ENCODE results near the gene GRHL1. TPM values are rescaled to one million over a fixed set of nuclear protein-coding genes. Genes with fewer than 3 reads are reported as not detected.

Gene GRHL1
- total RNA-seq, 1 donor from 2014 or later, result 0.43 TPM

- Histone ChIP-seq H3K4me1 (peaks cover 4 to 10% of the 10 kb centered on the region in 2 donors), H3K27ac (no peak overlapping the region), H3K36me3 (no peaks in the 10 kb centered on the region), H3K9me3 (no peaks in the 10 kb centered on the region), H3K27me3 (no peaks in the 10 kb centered on the region), H3K4me3 (no peak overlapping the region)
- intact Hi-C loops (cut with DNase I), result no loop called here
- TF ChIP-seq, protein P1, sequence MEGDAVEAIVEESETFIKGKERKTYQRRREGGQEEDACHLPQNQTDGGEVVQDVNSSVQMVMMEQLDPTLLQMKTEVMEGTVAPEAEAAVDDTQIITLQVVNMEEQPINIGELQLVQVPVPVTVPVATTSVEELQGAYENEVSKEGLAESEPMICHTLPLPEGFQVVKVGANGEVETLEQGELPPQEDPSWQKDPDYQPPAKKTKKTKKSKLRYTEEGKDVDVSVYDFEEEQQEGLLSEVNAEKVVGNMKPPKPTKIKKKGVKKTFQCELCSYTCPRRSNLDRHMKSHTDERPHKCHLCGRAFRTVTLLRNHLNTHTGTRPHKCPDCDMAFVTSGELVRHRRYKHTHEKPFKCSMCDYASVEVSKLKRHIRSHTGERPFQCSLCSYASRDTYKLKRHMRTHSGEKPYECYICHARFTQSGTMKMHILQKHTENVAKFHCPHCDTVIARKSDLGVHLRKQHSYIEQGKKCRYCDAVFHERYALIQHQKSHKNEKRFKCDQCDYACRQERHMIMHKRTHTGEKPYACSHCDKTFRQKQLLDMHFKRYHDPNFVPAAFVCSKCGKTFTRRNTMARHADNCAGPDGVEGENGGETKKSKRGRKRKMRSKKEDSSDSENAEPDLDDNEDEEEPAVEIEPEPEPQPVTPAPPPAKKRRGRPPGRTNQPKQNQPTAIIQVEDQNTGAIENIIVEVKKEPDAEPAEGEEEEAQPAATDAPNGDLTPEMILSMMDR (IDR thresholded peaks at IDR 0.05), result no peak
- DNase-seq (ENCODE audit: low spot score in 2 of 2), result no peak
Measured at GRCh38 chr2:9949239-9949991, 2.1 kb upstream of the GRHL1 start.

DNA sequence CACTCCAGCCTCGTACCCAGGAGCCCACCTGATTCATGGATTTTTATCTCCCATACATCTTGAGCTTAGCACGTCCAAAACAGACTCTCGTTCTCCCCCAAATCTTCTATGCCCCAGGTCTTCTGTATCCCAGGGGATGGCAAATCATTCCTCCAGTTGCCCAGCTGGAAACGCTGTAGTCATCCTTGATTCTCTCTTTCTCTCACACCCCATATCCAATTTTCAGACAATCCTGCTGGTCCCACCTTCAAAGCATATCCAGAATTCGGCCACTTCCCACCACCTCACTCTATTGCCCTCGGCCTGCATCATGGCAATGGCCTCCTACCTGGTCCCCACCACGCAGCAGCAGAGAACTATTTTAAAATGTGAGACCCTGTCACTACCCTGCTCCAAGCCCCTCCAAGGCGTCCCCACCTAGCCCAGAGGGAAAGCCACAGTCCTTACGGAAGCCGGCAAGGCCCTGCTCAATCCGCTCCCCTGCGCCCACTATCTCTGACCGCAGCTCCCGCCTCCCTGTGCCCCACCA lies 1.4 kb upstream of the GRHL1 start:
- H3K4me3 ChIP-seq, result no peak overlapping the region
- H3K4me1 ChIP-seq, result peaks cover 4 to 10% of the 10 kb centered on the region in 2 donors
- intact Hi-C loops (cut with DNase I), result loop anchor here (2.0 kb wide), 2 partner anchors 35 to 107 kb away; partner anchors contain the start of gene TAF1B
- TF ChIP-seq, protein P1 (IDR thresholded peaks at IDR 0.05), result no peak
- H3K27me3 ChIP-seq, result no peaks in the 10 kb centered on the region
- H3K27ac ChIP-seq, result no peak overlapping the region
- H3K9me3 ChIP-seq, result no peaks in the 10 kb centered on the region
- no peak for DNase-seq (ENCODE audit: low spot score in 2 of 2)
- no peaks in the 10 kb centered on the region for H3K36me3 ChIP-seq

DNA sequence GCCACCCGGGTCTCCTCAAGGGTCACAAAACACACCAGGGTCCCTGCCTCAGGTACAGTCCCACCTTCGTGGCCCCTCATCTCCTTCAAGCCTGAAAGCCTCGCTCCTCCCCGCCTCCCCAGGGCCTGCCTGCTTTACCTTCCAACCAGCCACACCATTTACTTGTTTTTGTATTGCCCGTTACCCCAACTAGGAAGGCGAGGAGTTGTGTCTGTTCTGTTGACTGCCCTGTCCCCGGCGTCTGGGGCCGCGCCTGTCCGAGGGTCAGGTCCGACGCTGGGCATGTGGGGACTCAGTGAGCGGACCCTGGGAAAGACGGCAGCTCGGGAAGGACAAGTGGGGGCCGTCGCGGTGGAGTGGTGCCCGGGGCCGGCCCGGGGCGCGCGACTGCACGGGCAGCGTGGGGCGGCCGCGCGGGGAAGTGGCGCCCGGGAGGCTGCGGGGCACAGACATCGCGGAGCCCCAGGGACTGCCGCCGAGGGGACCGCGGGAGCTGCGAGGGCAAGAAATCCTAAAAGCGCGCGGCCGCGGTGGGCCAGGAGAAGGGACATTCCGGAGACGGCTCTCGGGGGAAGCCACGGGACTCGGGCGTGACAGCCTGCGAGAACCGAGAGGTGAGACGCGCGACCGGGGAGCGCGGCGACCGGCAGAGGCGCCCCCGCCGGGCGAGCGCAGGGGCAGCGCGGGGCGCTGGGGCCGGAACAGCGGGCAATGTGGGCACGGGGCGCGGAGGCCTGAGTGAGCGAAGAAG lies 797 bp upstream of the GRHL1 start:
- TF ChIP-seq, protein P1 (IDR thresholded peaks at IDR 0.05), result no peak
- Histone ChIP-seq H3K27ac (no peak overlapping the region), H3K27me3 (no peaks in the 10 kb centered on the region), H3K4me3 (peak overlapping the region; percentile 85 to 96), H3K36me3 (no peaks in the 10 kb centered on the region), H3K4me1 (peaks cover 4 to 10% of the 10 kb centered on the region in 2 donors), H3K9me3 (no peaks in the 10 kb centered on the region)
- intact Hi-C loops (cut with DNase I), result loop anchor here (1.0 to 2.0 kb wide), 3 partner anchors 34 to 108 kb away; partner anchors contain the start of gene TAF1B
- DNase-seq (ENCODE audit: low spot score in 2 of 2), result peak in 1 of 2 donors; percentile 70

DNA sequence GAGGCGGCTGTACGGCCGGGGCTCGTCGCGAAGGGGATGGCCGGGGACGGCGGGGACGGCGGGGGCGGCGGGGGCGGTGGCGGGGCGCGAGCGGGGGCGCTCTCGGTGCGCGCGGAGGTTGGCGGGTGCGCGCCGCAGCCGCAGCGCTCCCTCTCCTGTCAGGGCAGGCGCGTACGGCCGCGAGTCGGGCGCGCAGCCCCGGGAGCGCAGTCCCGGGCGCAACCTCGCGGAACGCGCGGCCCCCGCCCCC lies 296 bp upstream of the GRHL1 start:
- DNase-seq (ENCODE audit: low spot score in 2 of 2), result no peak
- no peak overlapping the region for H3K27ac ChIP-seq
- intact Hi-C loops (cut with DNase I), result loop anchor here (1.0 to 2.0 kb wide), 3 partner anchors 34 to 108 kb away; partner anchors contain the start of gene TAF1B

DNA sequence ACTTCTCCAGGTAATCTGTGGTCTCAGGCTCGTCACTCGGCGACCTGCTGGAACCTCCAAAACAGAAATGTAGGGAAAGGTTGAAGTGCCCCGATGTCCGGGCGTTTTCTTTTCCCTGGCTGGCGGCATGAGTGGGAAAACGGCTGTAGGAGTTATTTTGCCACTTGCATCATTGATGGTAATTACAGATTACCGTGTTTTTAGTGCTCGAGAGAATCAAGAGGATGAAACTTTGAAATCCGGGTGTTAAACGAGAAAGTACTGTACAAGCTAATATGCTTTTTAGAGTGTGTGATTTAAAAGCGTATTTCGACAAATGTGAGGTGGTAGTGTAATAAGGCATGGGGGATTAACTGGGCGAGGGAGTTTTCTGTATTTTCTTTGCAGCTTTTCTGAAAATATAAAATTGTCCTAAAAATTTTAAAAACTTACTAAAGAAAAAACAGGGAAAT lies 819 bp downstream of the GRHL1 start:
- no peak overlapping the region for H3K27ac ChIP-seq
- peak overlapping the region; percentile 85 to 96 for H3K4me3 ChIP-seq
- no peaks in the 10 kb centered on the region for H3K9me3 ChIP-seq
- TF ChIP-seq, protein P1 (IDR thresholded peaks at IDR 0.05), result no peak
- peaks cover 4 to 10% of the 10 kb centered on the region in 2 donors for H3K4me1 ChIP-seq
- H3K27me3 ChIP-seq, result no peaks in the 10 kb centered on the region
- H3K36me3 ChIP-seq, result no peaks in the 10 kb centered on the region
- intact Hi-C loops (cut with DNase I), result no loop called here
- DNase-seq (ENCODE audit: low spot score in 2 of 2), result no peak

More for the DNA sequence above, 296 bp upstream of the GRHL1 start:
- Histone ChIP-seq H3K36me3 (no peaks in the 10 kb centered on the region), H3K4me1 (peaks cover 4 to 10% of the 10 kb centered on the region in 2 donors), H3K27me3 (no peaks in the 10 kb centered on the region), H3K4me3 (peak overlapping the region; percentile 85 to 96), H3K9me3 (no peaks in the 10 kb centered on the region)
- TF ChIP-seq, protein P1 (IDR thresholded peaks at IDR 0.05), result no peak

Data from ascending aorta (tissue), 2 donors.